HFF-Myc (cell line): Measurements from ENCODE around the gene ZXDC.

Experiments
- DNase-seq: peaks from one replicate; pipeline ENCODE4 v3.0.0-alpha.2; 2011; ENCODE audit warnings: low read depth; ENCODE audit errors: extremely low read depth
- H3K4me3 ChIP-seq: replicated peaks from 2 replicates; pipeline ENCODE4 v1.5.1; 2011; ENCODE audit warnings: low read depth, mild to moderate bottlenecking, control low read depth, low read length
- CTCF ChIP-seq: IDR thresholded peaks from 2 replicates; pipeline ENCODE4 v1.5.1; 2012; ENCODE audit warnings: mild to moderate bottlenecking, low read depth, low read length, control low read depth; ENCODE audit errors: missing control alignments

Gene ZXDC

GRCh38 chr3:126468028-126468891 lies 7.4 kb downstream of the ZXDC start:
- no peak overlapping the region for H3K4me3 ChIP-seq
- no peak for TF ChIP-seq CTCF
- DNase-seq, result no peak

DNA sequence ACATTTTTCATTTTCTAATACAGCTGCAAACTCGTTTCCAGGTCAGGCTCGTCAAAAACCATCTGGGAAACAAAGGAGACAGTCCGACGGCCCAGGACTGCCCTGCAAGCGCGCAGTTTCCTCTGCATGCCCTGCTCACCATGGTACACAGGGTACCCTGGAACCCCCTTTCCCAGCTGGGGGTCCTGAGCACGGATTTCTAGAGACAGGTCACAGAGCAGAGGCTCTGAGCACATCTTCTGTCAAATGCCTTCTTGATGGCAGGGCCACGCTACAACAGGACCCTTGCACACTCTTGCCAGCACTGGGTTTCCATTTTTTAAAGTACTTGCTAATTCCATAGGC lies 8.1 kb downstream of the ZXDC start:
- no peak overlapping the region for H3K4me3 ChIP-seq
- no peak for DNase-seq
- TF ChIP-seq CTCF, result no peak

- H3K4me3 ChIP-seq, result no peak overlapping the region
- no peak for DNase-seq
- no peak for TF ChIP-seq CTCF
Observed at GRCh38 chr3:126466886-126467610, 8.6 kb downstream of the ZXDC start.

DNA sequence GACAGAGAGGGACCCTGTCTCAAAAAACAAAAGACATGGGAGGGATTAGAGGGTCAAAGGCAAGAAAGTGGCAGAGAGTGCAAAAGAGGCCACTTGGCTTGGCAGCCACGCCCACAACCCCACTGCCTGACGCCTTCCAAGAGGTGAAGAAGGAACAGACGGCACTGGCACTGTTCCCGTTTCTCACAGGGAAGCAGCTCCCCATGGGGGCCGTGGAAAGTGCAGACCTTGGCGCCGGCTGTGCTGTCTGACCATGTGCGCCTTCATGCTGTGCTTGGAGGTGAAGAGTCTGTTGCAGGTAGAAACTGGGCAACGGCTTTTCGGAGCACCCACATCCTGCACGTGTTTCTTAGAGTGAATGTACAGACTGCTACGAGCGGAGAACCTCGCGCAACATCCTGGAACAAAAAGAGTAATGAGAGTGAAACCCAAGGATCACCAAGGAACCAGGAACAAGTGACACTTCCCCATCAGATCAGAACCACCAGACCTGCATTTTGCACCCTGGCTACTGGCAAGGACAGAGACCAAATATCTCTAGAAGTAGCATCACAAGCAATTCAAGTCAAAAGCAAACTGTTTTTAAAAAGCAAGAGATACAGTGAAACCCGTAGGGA lies 9.7 kb downstream of the ZXDC start:
- no peak for TF ChIP-seq CTCF
- H3K4me3 ChIP-seq, result no peak overlapping the region
- DNase-seq, result no peak

- H3K4me3 ChIP-seq, result no peak overlapping the region
- no peak for DNase-seq
- TF ChIP-seq CTCF, result no peak
Observed at GRCh38 chr3:126464997-126465396, 10.7 kb downstream of the ZXDC start.

DNA sequence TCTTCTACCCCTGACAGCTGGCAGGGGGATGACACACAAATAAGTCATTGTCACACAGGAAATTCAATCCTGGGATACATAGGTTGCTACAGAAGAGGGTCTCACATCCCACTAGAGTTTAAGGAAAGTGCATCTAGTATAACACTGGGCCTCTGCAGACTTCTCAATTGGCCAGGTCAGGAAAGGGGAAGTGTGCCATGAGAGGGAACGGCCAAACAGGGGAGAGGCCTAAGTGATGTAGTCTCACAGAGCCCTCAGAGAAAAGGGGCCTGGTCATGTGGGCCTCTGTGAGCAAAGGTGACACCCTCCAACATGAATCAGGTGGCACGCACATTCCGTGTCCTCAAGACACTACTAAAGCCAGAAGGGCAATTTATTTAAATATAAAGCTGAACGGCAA lies 11.2 kb downstream of the ZXDC start:
- H3K4me3 ChIP-seq, result no peak overlapping the region
- no peak for DNase-seq
- TF ChIP-seq CTCF, result no peak
